ENCODE measurements around the gene IFNLR1.

GRCh38 chr1:24140741-24141181 is 46.3 kb downstream of the IFNLR1 start:
- TF ChIP-seq EZH2 (IDR thresholded peaks at IDR 0.05; ENCODE audit: low read depth, low read length, severe bottlenecking) (no peak), RNF2 (IDR thresholded peaks at IDR 0.05; ENCODE audit: borderline replicate concordance, low read depth, low read length, missing control alignments, poor library complexity, severe bottlenecking) (no peak), GABPA (IDR thresholded peaks at IDR 0.05; ENCODE audit: borderline replicate concordance, insufficient read depth, low read length) (no peak), RXRA (IDR thresholded peaks at IDR 0.05; ENCODE audit: insufficient read depth, low read depth, low read length) (no peak), TAF1 (IDR thresholded peaks at IDR 0.05; ENCODE audit: low read depth, low read length) (no peak), POLR2A (IDR thresholded peaks at IDR 0.05; ENCODE audit: control extremely low read depth in 1 of 2, low read depth in 2 of 2, low read length in 2 of 2) (no peak), CTCF (IDR thresholded peaks at IDR 0.05; ENCODE audit: control extremely low read depth in 1 of 3, insufficient read depth in 1 of 3, low read depth in 1 of 3, low read length in 3 of 3) (no peak), NRF1 (IDR thresholded peaks at IDR 0.05; ENCODE audit: low read depth, low read length) (no peak), RFX5 (IDR thresholded peaks at IDR 0.05; ENCODE audit: borderline replicate concordance, low read depth, low read length) (no peak)

Data from H1 (cell line).